Activated CD4-positive, alpha-beta T cell treated with anti-CD3 and anti-CD28 coated beads, Interleukin-2, Interleukin-6, amounts not matched to agents 100 ng/mL and 50 ng/mL, durations not matched to agents 16 hours and 8 hours (primary cell): ENCODE measurements around the gene NAPB.

Source experiments
- DNase-seq: peaks from one replicate; pipeline ENCODE4 v3.0.0-alpha.2; 2020

NAPB gene

DNA sequence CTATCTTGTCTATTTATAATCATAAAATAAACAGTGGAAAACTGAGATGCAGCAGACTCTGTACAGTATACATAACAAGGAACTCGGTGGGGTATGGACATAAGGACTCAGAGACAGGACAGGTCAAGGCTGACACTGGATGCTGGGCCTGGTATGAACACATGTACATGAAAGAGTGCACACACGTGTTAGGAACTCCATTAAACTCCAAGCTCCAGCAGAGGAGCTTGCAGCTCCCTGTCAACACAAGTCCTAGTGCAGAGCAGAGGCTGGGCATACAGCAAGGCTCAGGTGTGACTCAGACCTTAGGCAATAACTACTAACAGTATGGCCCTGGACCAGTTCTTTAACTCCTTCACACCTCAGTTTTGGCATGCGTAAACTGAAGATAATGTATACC lies 17.1 kb downstream of the NAPB start:
- no peak for DNase-seq

DNA sequence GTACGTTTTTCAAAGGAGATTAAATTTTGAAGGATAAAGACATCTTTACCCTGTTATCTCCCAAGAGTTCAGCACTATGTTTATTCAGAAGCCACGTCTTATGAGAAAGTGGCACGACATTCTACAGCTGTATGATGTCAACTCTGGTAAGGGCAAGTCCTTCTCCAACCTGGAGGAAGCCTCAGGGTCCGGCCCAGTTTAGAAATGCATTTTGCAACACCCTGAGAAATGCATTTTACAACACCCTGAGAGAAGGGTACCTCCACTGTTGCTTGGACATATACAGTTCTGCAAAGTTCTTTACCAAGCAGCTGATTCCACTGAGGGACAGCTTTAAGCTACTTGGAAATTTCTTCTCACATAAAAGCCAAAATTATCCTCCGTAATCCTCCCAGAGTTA lies 17.5 kb downstream of the NAPB start:
- DNase-seq: no peak

GRCh38 chr20:23401051-23401450 lies 20.2 kb downstream of the NAPB start:
- DNase-seq: no peak

GRCh38 chr20:23399568-23400241 lies 21.6 kb downstream of the NAPB start:
- DNase-seq: peak; percentile 84

DNA sequence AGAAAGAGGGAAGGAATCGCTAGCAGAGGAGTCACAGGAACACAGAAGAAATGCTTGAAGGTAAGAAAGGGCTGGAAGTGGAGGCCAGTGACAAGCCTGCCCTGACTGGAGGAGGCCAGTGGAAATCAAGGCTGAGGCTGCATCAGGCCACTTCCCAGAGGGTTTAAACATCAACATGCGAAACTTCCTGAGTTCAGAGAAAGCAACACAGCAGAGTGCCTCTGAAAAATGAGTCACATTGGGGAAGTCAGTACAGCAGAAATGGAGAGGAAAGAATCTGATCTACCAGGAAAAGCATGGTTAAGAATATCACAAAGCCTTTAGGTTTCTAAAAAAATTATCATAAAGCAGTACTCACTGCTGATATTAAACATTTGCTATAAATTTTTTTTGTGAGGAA lies 23.3 kb downstream of the NAPB start:
- peak; percentile 52 for DNase-seq

- no peak for DNase-seq
Observed at GRCh38 chr20:23396950-23397627, 24.2 kb downstream of the NAPB start.

- DNase-seq: no peak
Observed at GRCh38 chr20:23393996-23394775, 27.1 kb downstream of the NAPB start.

- DNase-seq: no peak
Observed at GRCh38 chr20:23391707-23392310, 29.5 kb downstream of the NAPB start.

DNA sequence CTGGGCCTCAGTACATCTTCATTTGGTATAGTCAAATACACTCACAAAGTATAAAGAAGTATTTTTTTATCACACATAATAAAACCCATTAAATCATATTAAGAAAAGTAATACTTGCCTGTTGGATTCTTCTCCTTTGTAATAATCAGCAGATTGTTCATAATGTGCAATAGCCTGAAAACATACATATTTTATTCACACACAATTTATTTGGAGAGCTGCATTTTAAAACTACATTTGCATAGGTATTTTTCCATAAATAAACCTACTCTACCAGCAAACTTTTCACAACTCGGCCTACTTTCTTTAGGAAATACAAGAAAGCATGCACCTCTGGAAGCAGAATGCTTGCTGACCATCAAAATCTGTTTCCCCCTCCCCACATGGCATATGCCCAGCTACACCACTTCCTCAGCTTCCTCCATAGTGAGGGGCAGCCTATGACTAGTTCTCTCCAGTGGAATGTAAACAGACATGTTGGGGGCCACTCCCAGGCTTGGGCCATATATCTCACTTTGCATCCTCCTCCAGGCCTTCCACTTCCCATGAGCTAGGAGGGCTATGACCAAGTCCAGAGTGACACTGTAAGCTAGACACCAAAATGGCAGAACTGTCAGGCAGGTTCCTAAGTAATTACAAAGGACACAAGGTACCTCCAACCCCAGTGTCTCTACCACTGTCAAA lies 31.1 kb downstream of the NAPB start:
- DNase-seq: no peak

- DNase-seq: no peak
Observed at GRCh38 chr20:23387118-23387443, 34.2 kb downstream of the NAPB start.

DNA sequence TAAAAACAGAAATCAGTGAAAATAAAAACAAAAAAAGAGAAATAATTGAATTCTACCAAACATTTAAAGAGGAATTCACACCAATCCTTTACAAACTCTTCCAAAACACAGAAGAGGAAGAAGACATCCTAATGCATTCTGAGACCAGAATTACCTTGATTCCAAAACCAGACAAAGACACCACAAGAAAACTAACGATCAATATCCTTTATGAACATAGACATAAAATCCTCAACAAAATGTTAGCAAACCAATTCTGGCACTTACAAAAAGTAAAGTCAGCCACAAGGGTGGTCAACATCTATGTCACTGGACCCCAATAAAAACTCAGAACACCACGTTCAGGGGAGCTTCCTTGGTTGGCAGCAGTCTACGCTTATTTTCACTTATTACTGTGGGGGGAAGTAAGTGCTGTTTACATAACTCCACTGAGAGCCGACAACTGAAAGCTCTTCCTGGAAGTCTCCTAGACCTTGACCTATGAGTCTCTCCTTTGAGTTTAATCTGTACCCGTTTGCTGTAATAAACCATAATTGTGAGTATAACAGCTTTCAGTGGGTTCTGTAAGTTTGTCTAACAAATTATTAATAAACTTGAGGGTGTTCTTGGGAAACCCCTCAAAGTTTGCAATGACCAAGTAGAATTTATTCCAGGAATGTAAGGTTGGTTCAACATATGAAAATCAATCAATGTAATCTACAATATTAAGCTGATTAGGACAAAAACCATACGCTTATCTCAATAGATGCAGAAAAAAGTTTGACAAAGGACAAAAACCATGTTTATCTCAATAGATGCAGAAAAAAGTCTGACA lies 34.8 kb downstream of the NAPB start:
- no peak for DNase-seq

DNA sequence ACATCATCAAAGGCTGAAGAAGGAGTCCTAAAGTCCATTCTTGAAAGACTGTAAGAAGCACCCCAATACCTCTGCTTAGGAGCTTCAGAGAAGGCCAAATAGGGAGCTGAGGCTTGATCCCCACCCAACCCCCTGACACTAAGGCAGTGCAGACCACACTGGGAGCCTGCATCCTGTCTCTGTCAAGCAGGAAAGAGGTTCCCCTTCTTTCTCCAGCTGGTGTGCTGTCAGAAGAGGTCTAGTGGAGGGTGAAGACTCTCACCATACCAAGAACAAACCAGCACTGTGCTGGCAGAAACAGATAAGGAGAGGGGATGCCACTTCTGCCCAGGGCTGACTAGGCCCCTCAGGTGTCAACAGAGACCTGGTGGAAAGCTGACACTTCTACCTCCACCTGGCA lies 39.4 kb downstream of the NAPB start:
- no peak for DNase-seq

DNA sequence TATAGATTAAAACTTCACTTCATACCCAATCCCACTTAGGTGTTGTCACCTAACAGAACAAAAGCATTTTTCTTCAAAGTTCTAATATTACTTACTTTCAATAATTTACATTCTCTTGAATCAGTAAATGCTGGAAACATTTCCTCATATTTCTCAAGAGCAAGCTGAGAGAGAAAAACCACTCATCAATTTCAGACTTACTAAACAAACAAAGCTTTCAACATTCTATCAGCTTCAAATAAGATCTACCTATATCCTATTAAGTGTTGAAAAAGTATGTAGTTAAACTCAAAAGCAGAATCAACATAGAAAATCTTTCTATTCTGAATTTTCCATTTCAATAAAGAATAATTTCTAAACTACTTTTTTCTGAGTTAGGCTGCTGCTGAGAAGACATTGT lies 41.5 kb downstream of the NAPB start:
- no peak for DNase-seq

- no peak for DNase-seq
Observed at GRCh38 chr20:23375827-23376226, 45.5 kb downstream of the NAPB start.

DNA sequence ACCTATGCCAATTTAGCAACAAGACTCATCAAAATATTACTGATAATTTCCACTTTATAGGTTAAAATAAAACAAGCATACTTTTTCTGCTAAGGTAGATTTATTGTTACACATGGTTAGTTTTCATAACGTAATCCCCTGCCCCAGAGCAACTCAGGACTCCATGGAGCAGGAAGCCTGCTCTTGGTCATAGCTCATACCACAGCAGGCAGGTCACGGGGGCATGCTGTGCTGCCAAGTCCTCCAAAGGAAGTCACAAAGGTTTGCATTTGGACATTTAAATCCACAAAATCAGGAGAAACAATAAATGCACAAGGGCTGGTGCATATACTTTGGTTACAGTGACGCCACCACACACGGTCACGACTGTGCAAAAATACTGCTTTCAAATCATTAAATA lies 46.8 kb downstream of the NAPB start:
- DNase-seq: no peak

DNA sequence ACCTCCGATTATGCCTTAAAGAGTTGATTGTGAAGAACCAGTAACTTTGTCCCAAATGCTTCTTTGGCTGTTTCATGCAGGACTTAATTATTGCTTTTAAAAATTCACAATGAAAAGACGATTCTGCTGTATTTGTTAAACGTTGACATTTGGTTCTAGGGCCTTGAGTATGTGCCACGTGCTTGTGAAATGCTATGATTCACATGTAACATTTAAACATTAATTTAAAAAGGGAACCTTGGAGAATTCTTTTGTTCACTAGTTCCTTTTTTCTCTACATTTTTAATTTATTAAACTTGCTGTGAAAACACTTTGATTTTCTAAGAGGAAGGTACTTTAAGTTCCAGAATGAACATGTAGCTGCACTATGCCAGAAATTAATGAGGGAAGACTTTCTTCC lies 49.8 kb downstream of the NAPB start:
- DNase-seq: no peak

DNA sequence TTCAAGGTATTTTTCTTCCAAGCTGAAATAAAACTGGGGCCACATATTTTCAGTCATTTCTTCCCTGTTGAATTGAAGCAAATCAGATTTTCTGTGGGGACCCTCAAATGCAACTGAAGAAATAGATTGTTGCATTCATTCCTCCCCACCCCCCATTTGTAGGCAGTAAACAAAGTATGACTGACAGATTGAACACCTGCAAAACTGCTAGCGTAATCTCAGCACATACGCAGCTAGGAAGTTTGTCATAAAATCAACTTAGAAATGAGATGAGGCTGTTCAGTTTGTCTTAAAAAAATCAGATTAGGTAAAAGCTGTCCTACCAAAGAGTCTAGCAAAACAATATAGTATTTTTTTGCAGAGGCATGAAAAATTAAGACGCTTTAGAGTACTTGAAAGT lies 50.4 kb downstream of the NAPB start:
- no peak for DNase-seq

GRCh38 chr20:23370274-23370673 lies 51.0 kb downstream of the NAPB start:
- DNase-seq: no peak

DNA sequence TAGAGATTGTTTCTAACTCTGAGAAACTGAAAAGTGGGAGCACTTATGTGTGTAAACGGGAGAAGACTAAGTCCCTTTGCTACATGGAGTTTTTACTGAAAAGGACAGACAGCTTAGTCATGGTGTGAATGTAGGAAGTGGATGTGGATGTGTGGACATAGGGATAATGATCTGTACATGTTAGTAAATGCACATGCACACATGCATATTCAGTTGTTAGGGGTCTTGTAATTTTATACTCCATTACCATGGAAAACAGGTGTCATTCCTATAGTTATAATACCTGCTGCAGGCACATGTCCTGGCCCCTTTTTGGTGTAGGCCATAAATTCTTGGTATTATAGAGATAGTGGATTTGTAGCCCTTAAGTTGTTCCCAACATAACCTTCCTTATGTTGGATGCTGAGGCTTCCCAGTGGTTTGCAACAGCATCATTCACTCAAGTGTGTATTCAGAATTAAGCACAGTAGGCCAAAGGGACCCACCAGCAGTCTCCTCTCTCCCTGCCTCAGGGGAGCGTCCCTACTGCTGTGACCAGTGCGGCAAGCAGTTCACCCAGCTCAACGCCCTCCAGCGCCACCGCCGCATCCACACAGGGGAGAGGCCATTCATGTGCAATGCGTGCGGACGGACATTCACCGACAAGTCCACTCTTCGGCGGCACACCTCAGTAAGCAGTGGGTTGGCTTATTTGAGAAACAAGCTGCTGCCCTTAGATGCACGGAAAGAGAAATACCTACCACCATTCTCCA lies 52.0 kb downstream of the NAPB start:
- DNase-seq: no peak

GRCh38 chr20:23368316-23369071 lies 52.8 kb downstream of the NAPB start:
- no peak for DNase-seq

GRCh38 chr20:23367770-23368169 lies 53.5 kb downstream of the NAPB start:
- DNase-seq: peak; percentile 38
